ENCODE data around the gene MBNL2. TPM values are rescaled to one million over a fixed set of nuclear protein-coding genes. Genes with fewer than 3 reads are reported as not detected.
A peak's percentile ranks its signal among the peaks of the same experiment; 100 is the strongest.

MBNL2 gene
- total and polyA plus RNA-seq, 4 donors, result 26.9 to 101 (median 48.4) TPM

- Histone ChIP-seq H3K27me3 (ENCODE audit: control insufficient read depth, insufficient read depth, low read length) (no peaks in the 10 kb centered on the region), H3K4me3 (ENCODE audit: low read depth, low read length) (no peak overlapping the region), H3K36me3 (ENCODE audit: control insufficient read depth, insufficient read depth, low read length) (no peaks in the 10 kb centered on the region), H3K9me3 (ENCODE audit: control insufficient read depth, insufficient read depth, low read length) (no peaks in the 10 kb centered on the region), H3K27ac (ENCODE audit: low read depth, low read length) (peak overlapping the region; percentile 96), H3K4me1 (ENCODE audit: control insufficient read depth, insufficient read depth, low read length) (peaks cover 12% of the 10 kb centered on the region)
- no peak for DNase-seq (ENCODE audit: low read depth in 4 of 6, low spot score in 6 of 6)
- WGBS (ENCODE audit: insufficient coverage), result no CpG with 5 or more reads among the region's 2 CpGs
Measured at GRCh38 chr13:97221046-97221445, 1.1 kb upstream of the MBNL2 start.

GRCh38 chr13:97221466-97221865 lies 667 bp upstream of the MBNL2 start:
- Histone ChIP-seq H3K27me3 (ENCODE audit: control insufficient read depth, insufficient read depth, low read length) (no peaks in the 10 kb centered on the region), H3K9me3 (ENCODE audit: control insufficient read depth, insufficient read depth, low read length) (no peaks in the 10 kb centered on the region), H3K4me1 (ENCODE audit: control insufficient read depth, insufficient read depth, low read length) (peaks cover 14% of the 10 kb centered on the region), H3K36me3 (ENCODE audit: control insufficient read depth, insufficient read depth, low read length) (no peaks in the 10 kb centered on the region), H3K4me3 (ENCODE audit: low read depth, low read length) (peak overlapping the region; percentile 82), H3K27ac (ENCODE audit: low read depth, low read length) (peak overlapping the region; percentile 96)
- DNase-seq (ENCODE audit: low read depth in 4 of 6, low spot score in 6 of 6), result no peak
- WGBS (ENCODE audit: insufficient coverage), result no CpG with 5 or more reads among the region's 6 CpGs

- DNase-seq (ENCODE audit: low read depth in 4 of 6, low spot score in 6 of 6), result peak in 2 of 6 donors; percentile 61 to 67
- WGBS (ENCODE audit: insufficient coverage), result no CpG with 5 or more reads among the region's 6 CpGs
- Histone ChIP-seq H3K4me3 (ENCODE audit: low read depth, low read length) (peak overlapping the region; percentile 82), H3K27ac (ENCODE audit: low read depth, low read length) (peak overlapping the region; percentile 96), H3K36me3 (ENCODE audit: control insufficient read depth, insufficient read depth, low read length) (no peaks in the 10 kb centered on the region), H3K27me3 (ENCODE audit: control insufficient read depth, insufficient read depth, low read length) (no peaks in the 10 kb centered on the region), H3K4me1 (ENCODE audit: control insufficient read depth, insufficient read depth, low read length) (peaks cover 14% of the 10 kb centered on the region), H3K9me3 (ENCODE audit: control insufficient read depth, insufficient read depth, low read length) (no peaks in the 10 kb centered on the region)
Measured at GRCh38 chr13:97223037-97223710, 1.0 kb downstream of the MBNL2 start.

GRCh38 chr13:97223711-97224541 lies 1.8 kb downstream of the MBNL2 start:
- Histone ChIP-seq H3K27ac (ENCODE audit: low read depth, low read length) (peak overlapping the region; percentile 96), H3K4me1 (ENCODE audit: control insufficient read depth, insufficient read depth, low read length) (peaks cover 14% of the 10 kb centered on the region), H3K4me3 (ENCODE audit: low read depth, low read length) (peak overlapping the region; percentile 82), H3K9me3 (ENCODE audit: control insufficient read depth, insufficient read depth, low read length) (no peaks in the 10 kb centered on the region), H3K36me3 (ENCODE audit: control insufficient read depth, insufficient read depth, low read length) (no peaks in the 10 kb centered on the region), H3K27me3 (ENCODE audit: control insufficient read depth, insufficient read depth, low read length) (no peaks in the 10 kb centered on the region)
- WGBS (ENCODE audit: insufficient coverage), result 9% methylated on average over 8 of the region's 11 CpGs
- DNase-seq (ENCODE audit: low read depth in 4 of 6, low spot score in 6 of 6), result peak in 3 of 6 donors; percentile 55 to 86 (median 72)

GRCh38 chr13:97224544-97225300 lies 2.6 kb downstream of the MBNL2 start:
- no CpG with 5 or more reads among the region's 5 CpGs for WGBS (ENCODE audit: insufficient coverage)
- H3K4me1 ChIP-seq (ENCODE audit: control insufficient read depth, insufficient read depth, low read length), result peaks cover 14% of the 10 kb centered on the region
- H3K4me3 ChIP-seq (ENCODE audit: low read depth, low read length), result peak overlapping the region; percentile 82
- no peaks in the 10 kb centered on the region for H3K27me3 ChIP-seq (ENCODE audit: control insufficient read depth, insufficient read depth, low read length)
- no peaks in the 10 kb centered on the region for H3K36me3 ChIP-seq (ENCODE audit: control insufficient read depth, insufficient read depth, low read length)
- peak in 2 of 6 donors; percentile 71 to 84 for DNase-seq (ENCODE audit: low read depth in 4 of 6, low spot score in 6 of 6)
- peak overlapping the region; percentile 96 for H3K27ac ChIP-seq (ENCODE audit: low read depth, low read length)
- no peaks in the 10 kb centered on the region for H3K9me3 ChIP-seq (ENCODE audit: control insufficient read depth, insufficient read depth, low read length)

GRCh38 chr13:97225533-97225932 lies 3.4 kb downstream of the MBNL2 start:
- H3K4me3 ChIP-seq (ENCODE audit: low read depth, low read length), result peak overlapping the region; percentile 82
- 91% methylated on average over 4 of the region's 4 CpGs for WGBS (ENCODE audit: insufficient coverage)
- peaks cover 14% of the 10 kb centered on the region for H3K4me1 ChIP-seq (ENCODE audit: control insufficient read depth, insufficient read depth, low read length)
- no peaks in the 10 kb centered on the region for H3K36me3 ChIP-seq (ENCODE audit: control insufficient read depth, insufficient read depth, low read length)
- no peaks in the 10 kb centered on the region for H3K27me3 ChIP-seq (ENCODE audit: control insufficient read depth, insufficient read depth, low read length)
- DNase-seq (ENCODE audit: low read depth in 4 of 6, low spot score in 6 of 6), result no peak
- no peaks in the 10 kb centered on the region for H3K9me3 ChIP-seq (ENCODE audit: control insufficient read depth, insufficient read depth, low read length)
- H3K27ac ChIP-seq (ENCODE audit: low read depth, low read length), result peak overlapping the region; percentile 96

- H3K4me1 ChIP-seq (ENCODE audit: control insufficient read depth, insufficient read depth, low read length), result peaks cover 14% of the 10 kb centered on the region
- DNase-seq (ENCODE audit: low read depth in 4 of 6, low spot score in 6 of 6), result no peak
- no peak overlapping the region for H3K27ac ChIP-seq (ENCODE audit: low read depth, low read length)
- H3K36me3 ChIP-seq (ENCODE audit: control insufficient read depth, insufficient read depth, low read length), result no peaks in the 10 kb centered on the region
- peak overlapping the region; percentile 82 for H3K4me3 ChIP-seq (ENCODE audit: low read depth, low read length)
- no peaks in the 10 kb centered on the region for H3K27me3 ChIP-seq (ENCODE audit: control insufficient read depth, insufficient read depth, low read length)
- WGBS (ENCODE audit: insufficient coverage), result 80% methylated on average over 1 of the region's 8 CpGs
- no peaks in the 10 kb centered on the region for H3K9me3 ChIP-seq (ENCODE audit: control insufficient read depth, insufficient read depth, low read length)
Measured at GRCh38 chr13:97226013-97226412, 3.9 kb downstream of the MBNL2 start.

- no peaks in the 10 kb centered on the region for H3K27me3 ChIP-seq (ENCODE audit: control insufficient read depth, insufficient read depth, low read length)
- WGBS (ENCODE audit: insufficient coverage), result 40% methylated on average over 4 of the region's 6 CpGs
- peak overlapping the region; percentile 9 for H3K27ac ChIP-seq (ENCODE audit: low read depth, low read length)
- no peaks in the 10 kb centered on the region for H3K36me3 ChIP-seq (ENCODE audit: control insufficient read depth, insufficient read depth, low read length)
- no peaks in the 10 kb centered on the region for H3K9me3 ChIP-seq (ENCODE audit: control insufficient read depth, insufficient read depth, low read length)
- peak in 2 of 6 donors; percentile 45 to 60 for DNase-seq (ENCODE audit: low read depth in 4 of 6, low spot score in 6 of 6)
- H3K4me1 ChIP-seq (ENCODE audit: control insufficient read depth, insufficient read depth, low read length), result peaks cover 14% of the 10 kb centered on the region
- H3K4me3 ChIP-seq (ENCODE audit: low read depth, low read length), result no peak overlapping the region
Measured at GRCh38 chr13:97226788-97227627, 4.9 kb downstream of the MBNL2 start.
